CD8-positive, alpha-beta memory T cell (primary cell): Measurements from ENCODE around the gene CAPZA1. TPM values are rescaled to one million over a fixed set of nuclear protein-coding genes. Genes with fewer than 3 reads are reported as not detected.

Experiments used
- CTCF ChIA-PET: fragments of 350-600 bp; sonication (Branson Sonifier 250); formaldehyde crosslinking; loops from one replicate; lab custom pipeline; 2021; ENCODE audit warnings: antibody characterized with exemption; lab: Charles Lee
- POLR2A ChIA-PET: fragments of 350-600 bp; sonication (Branson Sonifier 250); formaldehyde crosslinking; loops from one replicate; lab custom pipeline; 2021; ENCODE audit warnings: antibody characterized with exemption; lab: Charles Lee
- DNase-seq, 5 donors: peaks; one replicate each; pipeline versions ENCODE4 v3.0.0 to v3.0.0-alpha.2; 2020 to 2022; ENCODE audit warnings: mixed read lengths in 1 of 5
- H3K27ac ChIP-seq: one replicate; pipeline ENCODE4 v1.7.0; 2013; ENCODE audit warnings: low read depth, mild to moderate bottlenecking, low read length, moderate library complexity
- H3K27me3 ChIP-seq: 2 replicates; pipeline ENCODE4 v1.7.0; 2013; ENCODE audit warnings: low read length, mild to moderate bottlenecking; ENCODE audit not compliant: insufficient read depth, poor library complexity, severe bottlenecking
- H3K36me3 ChIP-seq: 2 replicates; pipeline ENCODE4 v1.7.0; 2013; ENCODE audit warnings: mild to moderate bottlenecking, low read length, moderate library complexity; ENCODE audit not compliant: insufficient read depth
- H3K4me1 ChIP-seq: 2 replicates; pipeline ENCODE4 v1.7.0; 2013; ENCODE audit warnings: mild to moderate bottlenecking, low read length, moderate library complexity; ENCODE audit not compliant: insufficient read depth
- H3K4me3 ChIP-seq: 2 replicates; pipeline ENCODE4 v1.7.0; 2013; ENCODE audit warnings: mild to moderate bottlenecking, low read length
- H3K9me3 ChIP-seq: 2 replicates; pipeline ENCODE4 v1.7.0; 2013; ENCODE audit warnings: mild to moderate bottlenecking, low read length
- H3K27ac Mint-ChIP-seq, 8 donors: one replicate each; pipeline ENCODE4 v1.8.0; 2020 to 2021; ENCODE audit warnings: mixed read lengths in 8 of 8, mild to moderate bottlenecking in 6 of 8, inconsistent platforms in 3 of 8, moderate library complexity in 3 of 8
- H3K27me3 Mint-ChIP-seq, 2 donors: one replicate each; pipeline ENCODE4 v1.8.0; 2020 to 2021; ENCODE audit warnings: mixed read lengths in 2 of 2, mild to moderate bottlenecking in 1 of 2, moderate library complexity in 1 of 2
- H3K36me3 Mint-ChIP-seq, 3 donors: one replicate each; pipeline ENCODE4 v1.8.0; 2020 to 2021; ENCODE audit warnings: mixed read lengths in 3 of 3, inconsistent platforms in 1 of 3, mild to moderate bottlenecking in 1 of 3
- H3K4me1 Mint-ChIP-seq, 3 donors: one replicate each; pipeline ENCODE4 v1.8.0; 2020 to 2021; ENCODE audit warnings: mixed read lengths in 3 of 3, inconsistent platforms in 1 of 3, mild to moderate bottlenecking in 1 of 3
- H3K4me3 Mint-ChIP-seq, 7 donors: one replicate each; pipeline ENCODE4 v1.8.0; 2020 to 2021; ENCODE audit warnings: mixed read lengths in 7 of 7, mild to moderate bottlenecking in 6 of 7, moderate library complexity in 4 of 7, inconsistent platforms in 2 of 7
- H3K9me3 Mint-ChIP-seq, 5 donors: one replicate each; pipeline ENCODE4 v1.8.0; 2020 to 2022; ENCODE audit warnings: mixed read lengths in 5 of 5, mild to moderate bottlenecking in 3 of 5, moderate library complexity in 2 of 5, inconsistent platforms in 1 of 5
- polyA plus RNA-seq: library from polyadenylated mRNA; unstranded; fragments of 300-500 nt; fragmentation: Illumina TruSeq; gene quantifications from one replicate; pipeline ENCODE4 v1.2.3, GENCODE V29; 2021
- total RNA-seq, 2 experiments: library from RNA; stranded (reverse); gene quantifications; one replicate each; pipeline ENCODE4 v1.2.3, GENCODE V29; 2021

CAPZA1 gene
- total and polyA plus RNA-seq, 3 experiments from 2014 or later, result 212 to 266 (median 255) TPM

GRCh38 chr1:112698366-112699310 lies 79.0 kb downstream of the CAPZA1 start:
- H3K4me1 Mint-ChIP-seq, result peaks cover 33 to 43% (median 36%) of the 10 kb centered on the region in 3 donors
- no peaks in the 10 kb centered on the region for H3K27me3 Mint-ChIP-seq
- Histone ChIP-seq H3K4me1 (peaks cover 19% of the 10 kb centered on the region), H3K4me3 (no peak overlapping the region), H3K9me3 (no peaks in the 10 kb centered on the region), H3K36me3 (peaks cover 21% of the 10 kb centered on the region), H3K27me3 (no peaks in the 10 kb centered on the region), H3K27ac (peak overlapping the region; percentile 86)
- no peak overlapping the region for H3K4me3 Mint-ChIP-seq
- H3K9me3 Mint-ChIP-seq, result no peaks in the 10 kb centered on the region
- peaks cover 0 to 68% (median 4%) of the 10 kb centered on the region in 3 donors for H3K36me3 Mint-ChIP-seq
- CTCF ChIA-PET, result interaction anchor here (1.4 to 2.3 kb wide), 4 partner anchors 16 to 197 kb away, joined by 4 to 7 read pairs (median 5); partner anchors contain the start of genes MOV10 and PPM1J
- H3K27ac Mint-ChIP-seq, result peak overlapping the region; percentile 12 to 93 (median 64)
- peak in 1 of 5 donors; percentile 47 for DNase-seq
- POLR2A ChIA-PET, result interaction anchor here (0.5 kb wide), 1 partner anchor 16 kb away, joined by 3 read pairs; no protein-coding TSS in a partner anchor

DNA sequence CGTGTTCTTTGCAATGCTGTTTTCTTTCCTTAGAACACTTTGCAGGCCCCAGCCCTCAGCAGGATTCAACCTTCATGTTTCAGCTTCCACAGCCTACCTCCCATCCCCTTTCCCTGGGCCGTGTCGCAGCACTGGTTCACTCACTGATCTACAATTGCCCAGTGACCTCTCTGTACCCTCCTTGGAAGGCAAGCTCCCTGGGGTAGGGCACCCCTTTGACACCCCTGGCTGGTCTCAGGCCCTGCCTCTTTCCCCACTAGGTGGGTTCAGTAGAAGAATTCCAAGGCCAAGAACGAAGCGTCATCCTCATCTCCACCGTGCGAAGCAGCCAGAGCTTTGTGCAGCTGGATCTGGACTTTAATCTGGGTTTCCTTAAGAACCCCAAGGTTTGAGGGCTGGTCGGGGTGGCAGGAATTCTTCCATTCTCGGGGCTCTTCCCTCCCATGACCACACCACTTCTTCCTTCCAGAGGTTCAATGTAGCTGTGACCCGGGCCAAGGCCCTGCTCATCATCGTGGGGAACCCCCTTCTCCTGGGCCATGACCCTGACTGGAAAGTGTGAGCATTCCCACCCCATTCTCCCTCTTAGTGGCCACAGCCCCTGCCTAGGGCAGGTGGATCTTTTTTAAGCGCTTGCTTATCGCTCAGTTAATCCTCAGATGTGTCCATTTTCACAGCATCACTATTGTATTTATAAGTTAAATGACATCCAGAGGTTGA lies 80.0 kb downstream of the CAPZA1 start:
- POLR2A ChIA-PET, result no interaction called here
- Histone ChIP-seq H3K27ac (peak overlapping the region; percentile 86), H3K27me3 (no peaks in the 10 kb centered on the region), H3K4me1 (peaks cover 27% of the 10 kb centered on the region), H3K36me3 (peaks cover 21% of the 10 kb centered on the region), H3K9me3 (no peaks in the 10 kb centered on the region), H3K4me3 (no peak overlapping the region)
- peak overlapping the region; percentile 52 to 96 (median 83) for H3K27ac Mint-ChIP-seq
- peak in 1 of 5 donors; percentile 20 for DNase-seq
- H3K4me3 Mint-ChIP-seq, result no peak overlapping the region
- H3K4me1 Mint-ChIP-seq, result peaks cover 40 to 52% (median 45%) of the 10 kb centered on the region in 3 donors
- CTCF ChIA-PET, result interaction anchor here (1.0 to 2.3 kb wide), 5 partner anchors 10 to 35 kb away, joined by 3 to 7 read pairs (median 5); partner anchors contain the start of genes MOV10 and PPM1J
- H3K9me3 Mint-ChIP-seq, result no peaks in the 10 kb centered on the region
- H3K36me3 Mint-ChIP-seq, result peaks cover 0 to 58% (median 4%) of the 10 kb centered on the region in 3 donors
- no peaks in the 10 kb centered on the region for H3K27me3 Mint-ChIP-seq

DNA sequence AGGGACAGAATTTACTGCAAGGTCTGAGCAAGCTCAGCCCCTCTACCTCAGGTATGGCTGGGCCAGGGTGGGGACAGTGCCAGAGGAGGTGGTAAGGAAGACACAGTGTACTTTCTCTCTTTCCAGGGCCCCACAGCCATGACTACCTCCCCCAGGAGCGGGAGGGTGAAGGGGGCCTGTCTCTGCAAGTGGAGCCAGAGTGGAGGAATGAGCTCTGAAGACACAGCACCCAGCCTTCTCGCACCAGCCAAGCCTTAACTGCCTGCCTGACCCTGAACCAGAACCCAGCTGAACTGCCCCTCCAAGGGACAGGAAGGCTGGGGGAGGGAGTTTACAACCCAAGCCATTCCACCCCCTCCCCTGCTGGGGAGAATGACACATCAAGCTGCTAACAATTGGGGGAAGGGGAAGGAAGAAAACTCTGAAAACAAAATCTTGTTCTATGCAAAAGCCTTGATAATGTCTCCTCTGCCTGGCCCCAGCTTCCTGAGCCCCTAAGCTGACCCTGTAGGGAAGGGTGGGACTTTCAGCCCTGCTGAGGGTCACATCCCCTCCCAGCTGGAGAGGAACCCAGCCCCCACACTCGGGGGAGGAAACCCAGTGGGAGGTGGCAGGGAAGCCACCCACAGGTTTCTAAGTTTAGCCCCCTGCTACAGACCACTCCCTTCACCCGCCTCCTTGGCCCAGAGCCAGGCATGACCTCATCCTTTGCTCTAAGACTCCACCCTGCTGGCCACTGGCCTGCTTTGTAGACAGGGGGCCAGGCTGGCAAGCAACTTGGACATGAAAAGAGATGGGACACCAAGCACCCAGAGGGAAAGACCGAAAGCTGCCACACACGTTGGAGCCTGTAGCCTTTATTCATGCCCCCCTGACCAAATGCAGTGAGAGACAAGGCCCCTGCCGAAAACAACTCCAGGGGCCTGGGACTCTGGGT lies 80.9 kb downstream of the CAPZA1 start:
- Mint-ChIP-seq H3K27me3 (no peaks in the 10 kb centered on the region), H3K4me1 (peaks cover 50 to 62% (median 54%) of the 10 kb centered on the region in 3 donors), H3K36me3 (peaks cover 0 to 48% (median 3%) of the 10 kb centered on the region in 3 donors), H3K9me3 (no peaks in the 10 kb centered on the region), H3K27ac (peak overlapping the region; percentile 70 to 96 (median 88)), H3K4me3 (peak overlapping the region in 3 of 7 donors; percentile 20 to 64 (median 58))
- H3K9me3 ChIP-seq, result no peaks in the 10 kb centered on the region
- H3K27ac ChIP-seq, result peak overlapping the region; percentile 86
- peak; percentile 54 to 87 (median 61) for DNase-seq
- H3K4me1 ChIP-seq, result peaks cover 36% of the 10 kb centered on the region
- peaks cover 21% of the 10 kb centered on the region for H3K36me3 ChIP-seq
- H3K4me3 ChIP-seq, result no peak overlapping the region
- CTCF ChIA-PET, result interaction anchor here (1.0 to 2.3 kb wide), 4 partner anchors 9 to 36 kb away, joined by 3 to 7 read pairs (median 4); partner anchors contain the start of genes MOV10 and PPM1J
- POLR2A ChIA-PET, result interaction anchor here (0.9 kb wide), 1 partner anchor 15 kb away, joined by 3 read pairs; the partner anchor contains the start of gene PPM1J
- no peaks in the 10 kb centered on the region for H3K27me3 ChIP-seq

DNA sequence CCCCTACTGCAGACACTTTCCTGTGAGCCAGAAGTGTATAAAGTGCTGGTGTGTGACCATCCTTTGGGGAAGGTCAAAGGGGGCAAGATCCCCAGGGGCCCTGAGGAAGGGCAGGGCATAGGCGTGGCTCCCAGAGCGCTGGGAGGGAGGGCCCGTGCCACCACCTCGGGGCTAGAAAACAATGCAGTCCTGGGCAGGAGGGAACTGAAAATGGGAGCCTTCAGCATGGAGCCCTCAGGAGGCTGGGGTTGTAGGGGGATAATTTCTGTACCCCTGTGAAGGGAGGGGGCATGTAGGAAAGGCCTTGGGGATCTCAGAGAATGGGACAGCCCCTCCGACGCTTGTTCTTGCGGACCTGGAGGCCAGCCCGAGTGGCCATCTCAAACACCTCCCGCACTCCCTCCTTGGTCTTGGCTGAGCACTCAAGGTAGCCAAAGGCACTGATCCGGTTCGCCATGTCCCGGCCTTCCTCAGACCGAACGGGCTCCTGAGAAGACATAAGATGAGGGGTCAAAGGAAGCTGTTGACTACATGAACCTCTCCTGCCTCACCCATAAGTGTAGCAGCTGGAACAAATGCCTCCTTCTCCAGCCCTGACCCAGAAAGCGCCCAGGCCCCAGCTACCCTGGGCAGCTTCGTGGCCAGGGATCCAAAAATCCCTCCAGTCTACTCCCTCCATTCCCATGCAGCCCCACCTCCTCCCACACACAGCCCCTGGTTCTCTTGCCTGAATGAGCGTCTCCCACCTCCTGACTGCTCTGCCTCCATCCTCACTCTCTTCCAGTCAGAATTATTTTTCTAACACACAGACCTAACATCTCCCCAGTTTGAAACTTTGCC lies 81.8 kb downstream of the CAPZA1 start:
- Mint-ChIP-seq H3K27me3 (no peaks in the 10 kb centered on the region), H3K36me3 (peaks cover 0 to 41% (median 2%) of the 10 kb centered on the region in 3 donors), H3K4me3 (no peak overlapping the region), H3K9me3 (no peaks in the 10 kb centered on the region), H3K27ac (peak overlapping the region; percentile 15 to 96 (median 89)), H3K4me1 (peaks cover 57 to 71% (median 63%) of the 10 kb centered on the region in 3 donors)
- H3K4me3 ChIP-seq, result no peak overlapping the region
- CTCF ChIA-PET, result interaction anchor here (1.0 to 2.0 kb wide), 4 partner anchors 14 to 200 kb away, joined by 3 to 6 read pairs (median 4); partner anchors contain the start of genes MOV10 and PPM1J
- H3K27ac ChIP-seq, result peak overlapping the region; percentile 86
- peaks cover 44% of the 10 kb centered on the region for H3K4me1 ChIP-seq
- POLR2A ChIA-PET, result interaction anchor here (0.5 to 1.0 kb wide), 2 partner anchors 14 to 228 kb away, joined by 3 read pairs; no protein-coding TSS in a partner anchor
- H3K36me3 ChIP-seq, result peaks cover 20% of the 10 kb centered on the region
- no peaks in the 10 kb centered on the region for H3K27me3 ChIP-seq
- H3K9me3 ChIP-seq, result no peaks in the 10 kb centered on the region
- no peak for DNase-seq

GRCh38 chr1:112702067-112702395 lies 82.4 kb downstream of the CAPZA1 start:
- H3K4me3 ChIP-seq, result no peak overlapping the region
- H3K36me3 Mint-ChIP-seq, result peaks cover 0 to 36% (median 0%) of the 10 kb centered on the region in 3 donors
- H3K27me3 Mint-ChIP-seq, result no peaks in the 10 kb centered on the region
- no peaks in the 10 kb centered on the region for H3K9me3 Mint-ChIP-seq
- DNase-seq, result peak in 1 of 5 donors; percentile 8
- H3K4me1 ChIP-seq, result peaks cover 47% of the 10 kb centered on the region
- H3K9me3 ChIP-seq, result no peaks in the 10 kb centered on the region
- H3K36me3 ChIP-seq, result peaks cover 14% of the 10 kb centered on the region
- H3K27ac Mint-ChIP-seq, result peak overlapping the region; percentile 15 to 96 (median 72)
- no peaks in the 10 kb centered on the region for H3K27me3 ChIP-seq
- CTCF ChIA-PET, result interaction anchor here (0.8 to 3.7 kb wide), 5 partner anchors 9 to 201 kb away, joined by 3 to 40 read pairs (median 3); partner anchors contain the start of genes MOV10 and PPM1J
- H3K27ac ChIP-seq, result peak overlapping the region; percentile 86
- peak overlapping the region in 1 of 7 donors; percentile 15 for H3K4me3 Mint-ChIP-seq
- POLR2A ChIA-PET, result interaction anchor here (0.5 to 1.0 kb wide), 2 partner anchors 14 to 228 kb away, joined by 3 read pairs; no protein-coding TSS in a partner anchor
- H3K4me1 Mint-ChIP-seq, result peaks cover 57 to 72% (median 65%) of the 10 kb centered on the region in 3 donors
